Transverse colon (tissue), 4 donors: ENCODE data around the gene ADCY2.

Experiments used
- EP300 ChIP-seq: sonication (generic); formaldehyde crosslinking; IDR thresholded peaks from one replicate; pipeline ENCODE4 v1.6.1; 2017; ENCODE audit warnings: antibody characterized with exemption, low read depth
- POLR2AphosphoS5 ChIP-seq, 3 donors: sonication (generic); formaldehyde crosslinking; IDR thresholded peaks; one replicate each; pipeline ENCODE4 v1.6.1; 2016; ENCODE audit warnings: antibody characterized with exemption in 3 of 3
- TF ChIP-seq, protein P1 (sequence below), 5 experiments: fragments of 200-600 bp in 3 of 5; fragments of 450-650 bp in 2 of 5; sonication (generic) in 3 of 5; IDR thresholded peaks; 1 replicate in 2 of 5; 2 replicates in 3 of 5; pipeline ENCODE4 v1.5.1; 2016 to 2017; ENCODE audit warnings: antibody characterized with exemption in 5 of 5, inconsistent platforms in 3 of 5, mild to moderate bottlenecking in 2 of 5, moderate library complexity in 1 of 5

DNA sequence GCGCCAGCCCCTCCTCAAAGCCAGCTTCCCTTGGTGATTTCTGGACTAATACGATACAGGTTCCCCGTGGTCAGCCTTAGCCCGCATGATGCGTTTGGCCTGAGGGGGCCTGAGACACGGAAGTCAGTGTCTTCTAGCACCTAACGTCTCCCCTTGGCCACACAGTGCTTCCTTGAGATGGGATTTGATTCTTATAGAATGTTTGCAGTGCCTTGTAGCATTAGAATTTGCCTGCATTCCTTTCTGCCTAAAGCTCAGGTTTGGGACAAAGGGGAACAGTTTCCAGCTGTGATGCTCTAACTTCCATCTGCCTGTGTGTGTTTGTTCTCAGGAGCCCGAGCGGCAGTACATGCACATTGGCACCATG, 420.6 kb downstream of the ADCY2 start:
- TF ChIP-seq, protein P1, sequence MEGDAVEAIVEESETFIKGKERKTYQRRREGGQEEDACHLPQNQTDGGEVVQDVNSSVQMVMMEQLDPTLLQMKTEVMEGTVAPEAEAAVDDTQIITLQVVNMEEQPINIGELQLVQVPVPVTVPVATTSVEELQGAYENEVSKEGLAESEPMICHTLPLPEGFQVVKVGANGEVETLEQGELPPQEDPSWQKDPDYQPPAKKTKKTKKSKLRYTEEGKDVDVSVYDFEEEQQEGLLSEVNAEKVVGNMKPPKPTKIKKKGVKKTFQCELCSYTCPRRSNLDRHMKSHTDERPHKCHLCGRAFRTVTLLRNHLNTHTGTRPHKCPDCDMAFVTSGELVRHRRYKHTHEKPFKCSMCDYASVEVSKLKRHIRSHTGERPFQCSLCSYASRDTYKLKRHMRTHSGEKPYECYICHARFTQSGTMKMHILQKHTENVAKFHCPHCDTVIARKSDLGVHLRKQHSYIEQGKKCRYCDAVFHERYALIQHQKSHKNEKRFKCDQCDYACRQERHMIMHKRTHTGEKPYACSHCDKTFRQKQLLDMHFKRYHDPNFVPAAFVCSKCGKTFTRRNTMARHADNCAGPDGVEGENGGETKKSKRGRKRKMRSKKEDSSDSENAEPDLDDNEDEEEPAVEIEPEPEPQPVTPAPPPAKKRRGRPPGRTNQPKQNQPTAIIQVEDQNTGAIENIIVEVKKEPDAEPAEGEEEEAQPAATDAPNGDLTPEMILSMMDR (IDR thresholded peaks at IDR 0.05) = no peak
- no peak for TF ChIP-seq POLR2AphosphoS5 (IDR thresholded peaks at IDR 0.05)
- no peak for TF ChIP-seq EP300
